CD4-positive, CD25-positive, alpha-beta regulatory T cell (primary cell): ENCODE results near the gene SDC4. TPM values are rescaled to one million over a fixed set of nuclear protein-coding genes. Genes with fewer than 3 reads are reported as not detected.

ENCODE experiments used
- ATAC-seq, 2 donors: fragments of 150-1000 bp; cut with Tn5 transposase; one replicate each; pipeline ENCODE4 v1.10.0; 2021; ENCODE audit warnings: low read depth in 2 of 2, moderate number of reproducible peaks in 2 of 2, moderate library complexity in 1 of 2
- DNase-seq, 3 donors: peaks; one replicate each; pipeline versions ENCODE4 v3.0.0 to v3.0.0-alpha.2; 2012 to 2022; ENCODE audit warnings: mixed read lengths in 1 of 3
- H3K27ac ChIP-seq: one replicate; pipeline ENCODE4 v1.7.0; 2013; ENCODE audit warnings: mild to moderate bottlenecking, low read length; ENCODE audit not compliant: insufficient read depth, poor library complexity, severe bottlenecking
- H3K27me3 ChIP-seq: one replicate; pipeline ENCODE4 v1.7.0; 2013; ENCODE audit warnings: low read length; ENCODE audit not compliant: control insufficient read depth, insufficient read depth
- H3K36me3 ChIP-seq: one replicate; pipeline ENCODE4 v1.7.0; 2013; ENCODE audit warnings: mild to moderate bottlenecking, low read length, moderate library complexity; ENCODE audit not compliant: control insufficient read depth, insufficient read depth
- H3K4me1 ChIP-seq: 2 replicates; pipeline ENCODE4 v1.7.0; 2013; ENCODE audit warnings: mild to moderate bottlenecking, low read length; ENCODE audit not compliant: insufficient read depth, control insufficient read depth, poor library complexity, severe bottlenecking
- H3K4me3 ChIP-seq: one replicate; pipeline ENCODE4 v1.7.0; 2013; ENCODE audit warnings: low read depth, mild to moderate bottlenecking, low read length, moderate library complexity
- H3K9me3 ChIP-seq, 2 experiments: 1 replicate in 1 of 2; 2 replicates in 1 of 2; pipeline ENCODE4 v1.7.0; 2013; ENCODE audit warnings: low read length in 2 of 2, mild to moderate bottlenecking in 1 of 2, moderate library complexity in 1 of 2; ENCODE audit not compliant: control insufficient read depth in 2 of 2
- H3K27ac Mint-ChIP-seq, 3 donors: one replicate each; pipeline ENCODE4 v1.8.0; 2020 to 2022; ENCODE audit warnings: mild to moderate bottlenecking in 3 of 3, mixed read lengths in 3 of 3, moderate library complexity in 2 of 3
- H3K27me3 Mint-ChIP-seq: one replicate; pipeline ENCODE4 v1.8.0; 2022; ENCODE audit warnings: mild to moderate bottlenecking, mixed read lengths
- H3K36me3 Mint-ChIP-seq: one replicate; pipeline ENCODE4 v1.8.0; 2020; ENCODE audit warnings: mixed read lengths
- H3K4me1 Mint-ChIP-seq, 4 donors: one replicate each; pipeline ENCODE4 v1.8.0; 2020 to 2022; ENCODE audit warnings: mixed read lengths in 4 of 4, mild to moderate bottlenecking in 1 of 4
- H3K4me3 Mint-ChIP-seq, 4 donors: one replicate each; pipeline ENCODE4 v1.8.0; 2020 to 2022; ENCODE audit warnings: mild to moderate bottlenecking in 4 of 4, mixed read lengths in 4 of 4, moderate library complexity in 3 of 4
- H3K9me3 Mint-ChIP-seq, 7 donors: one replicate each; pipeline ENCODE4 v1.8.0; 2020 to 2022; ENCODE audit warnings: mixed read lengths in 7 of 7, mild to moderate bottlenecking in 3 of 7, moderate library complexity in 2 of 7
- polyA plus RNA-seq, 4 donors: library from polyadenylated mRNA; unstranded; fragments of 300-500 nt; fragmentation: Illumina TruSeq; gene quantifications; one replicate each; pipeline ENCODE4 v1.2.3, GENCODE V29; 2021
- total RNA-seq: library from RNA; stranded (reverse); gene quantifications from one replicate; pipeline ENCODE4 v1.2.3, GENCODE V29; 2022

The SDC4 gene
- total and polyA plus RNA-seq, 5 donors from 2014 or later = 2.2 to 8.2 (median 4.1) TPM

- no peak overlapping the region for H3K4me3 ChIP-seq
- Mint-ChIP-seq H3K9me3 (peaks cover 0 to 3% (median 0%) of the 10 kb centered on the region in 7 donors), H3K36me3 (no peaks in the 10 kb centered on the region), H3K4me3 (peak overlapping the region in 1 of 4 donors; percentile 8), H3K27ac (no peak overlapping the region), H3K4me1 (peaks cover 0 to 18% (median 1%) of the 10 kb centered on the region in 4 donors), H3K27me3 (peaks cover 31% of the 10 kb centered on the region)
- H3K9me3 ChIP-seq = no peaks in the 10 kb centered on the region
- no peak overlapping the region for H3K27ac ChIP-seq
- ATAC-seq (no peak), DNase-seq (no peak)
- no peaks in the 10 kb centered on the region for H3K36me3 ChIP-seq
- peaks cover 15% of the 10 kb centered on the region for H3K4me1 ChIP-seq
- peaks cover 11% of the 10 kb centered on the region for H3K27me3 ChIP-seq
Observed at GRCh38 chr20:45294659-45295058, 53.6 kb downstream of the SDC4 start.

GRCh38 chr20:45294003-45294368 lies 54.2 kb downstream of the SDC4 start:
- H3K4me1 Mint-ChIP-seq = peaks cover 0 to 18% (median 1%) of the 10 kb centered on the region in 4 donors
- no peak overlapping the region for H3K27ac Mint-ChIP-seq
- H3K36me3 Mint-ChIP-seq = no peaks in the 10 kb centered on the region
- peaks cover 0 to 3% (median 0%) of the 10 kb centered on the region in 7 donors for H3K9me3 Mint-ChIP-seq
- DNase-seq (no peak), ATAC-seq (no peak)
- Histone ChIP-seq H3K9me3 (no peaks in the 10 kb centered on the region), H3K27ac (no peak overlapping the region), H3K27me3 (peaks cover 11% of the 10 kb centered on the region), H3K36me3 (no peaks in the 10 kb centered on the region), H3K4me3 (peak overlapping the region; percentile 37), H3K4me1 (peaks cover 15% of the 10 kb centered on the region)
- peaks cover 31% of the 10 kb centered on the region for H3K27me3 Mint-ChIP-seq
- H3K4me3 Mint-ChIP-seq = peak overlapping the region; percentile 2 to 87 (median 71)

- peak overlapping the region; percentile 2 to 87 (median 66) for H3K4me3 Mint-ChIP-seq
- no peaks in the 10 kb centered on the region for H3K36me3 Mint-ChIP-seq
- no peak overlapping the region for H3K4me3 ChIP-seq
- H3K27ac Mint-ChIP-seq = no peak overlapping the region
- H3K9me3 Mint-ChIP-seq = peaks cover 0 to 2% (median 0%) of the 10 kb centered on the region in 7 donors
- peaks cover 15% of the 10 kb centered on the region for H3K4me1 ChIP-seq
- ATAC-seq (peak; percentile 85 to 86), DNase-seq (peak; percentile 59 to 80 (median 68))
- H3K27ac ChIP-seq = no peak overlapping the region
- peaks cover 31% of the 10 kb centered on the region for H3K27me3 Mint-ChIP-seq
- no peaks in the 10 kb centered on the region for H3K9me3 ChIP-seq
- no peaks in the 10 kb centered on the region for H3K36me3 ChIP-seq
- H3K27me3 ChIP-seq = peaks cover 11% of the 10 kb centered on the region
- peaks cover 0 to 18% (median 1%) of the 10 kb centered on the region in 4 donors for H3K4me1 Mint-ChIP-seq
Observed at GRCh38 chr20:45293041-45294002, 54.9 kb downstream of the SDC4 start.

GRCh38 chr20:45292343-45292742 lies 55.9 kb downstream of the SDC4 start:
- Mint-ChIP-seq H3K9me3 (peaks cover 0 to 2% (median 0%) of the 10 kb centered on the region in 7 donors), H3K4me1 (peaks cover 0 to 18% (median 1%) of the 10 kb centered on the region in 4 donors), H3K27me3 (peaks cover 29% of the 10 kb centered on the region), H3K27ac (no peak overlapping the region), H3K4me3 (peak overlapping the region in 3 of 4 donors; percentile 55 to 87 (median 74)), H3K36me3 (no peaks in the 10 kb centered on the region)
- H3K4me1 ChIP-seq = peaks cover 15% of the 10 kb centered on the region
- no peak overlapping the region for H3K4me3 ChIP-seq
- ATAC-seq (no peak), DNase-seq (no peak)
- H3K27ac ChIP-seq = no peak overlapping the region
- H3K36me3 ChIP-seq = no peaks in the 10 kb centered on the region
- H3K27me3 ChIP-seq = peaks cover 11% of the 10 kb centered on the region
- H3K9me3 ChIP-seq = no peaks in the 10 kb centered on the region

- Mint-ChIP-seq H3K4me1 (peaks cover 0 to 18% (median 1%) of the 10 kb centered on the region in 4 donors), H3K9me3 (peaks cover 0 to 2% (median 0%) of the 10 kb centered on the region in 7 donors), H3K4me3 (no peak overlapping the region), H3K27me3 (peaks cover 34% of the 10 kb centered on the region), H3K36me3 (no peaks in the 10 kb centered on the region), H3K27ac (no peak overlapping the region)
- no peak overlapping the region for H3K4me3 ChIP-seq
- H3K36me3 ChIP-seq = no peaks in the 10 kb centered on the region
- H3K9me3 ChIP-seq = no peaks in the 10 kb centered on the region
- no peak for DNase-seq
- no peak overlapping the region for H3K27ac ChIP-seq
- ATAC-seq = no peak
- peaks cover 15% of the 10 kb centered on the region for H3K4me1 ChIP-seq
- H3K27me3 ChIP-seq = peaks cover 11% of the 10 kb centered on the region
Observed at GRCh38 chr20:45291526-45291925, 56.7 kb downstream of the SDC4 start.

- Histone ChIP-seq H3K27me3 (peaks cover 11% of the 10 kb centered on the region), H3K4me3 (no peak overlapping the region), H3K27ac (no peak overlapping the region), H3K4me1 (peaks cover 15% of the 10 kb centered on the region), H3K9me3 (no peaks in the 10 kb centered on the region), H3K36me3 (no peaks in the 10 kb centered on the region)
- no peak overlapping the region for H3K4me3 Mint-ChIP-seq
- DNase-seq = peak; percentile 25 to 67 (median 51)
- H3K9me3 Mint-ChIP-seq = peaks cover 0 to 2% (median 0%) of the 10 kb centered on the region in 7 donors
- ATAC-seq = peak in 1 of 2 donors; percentile 37
- peaks cover 34% of the 10 kb centered on the region for H3K27me3 Mint-ChIP-seq
- peak overlapping the region in 1 of 3 donors; percentile 16 for H3K27ac Mint-ChIP-seq
- H3K4me1 Mint-ChIP-seq = peaks cover 0 to 18% (median 1%) of the 10 kb centered on the region in 4 donors
- no peaks in the 10 kb centered on the region for H3K36me3 Mint-ChIP-seq
Observed at GRCh38 chr20:45290677-45291355, 57.4 kb downstream of the SDC4 start.

GRCh38 chr20:45289942-45290676 lies 58.1 kb downstream of the SDC4 start:
- no peak overlapping the region for H3K4me3 ChIP-seq
- no peak overlapping the region for H3K27ac ChIP-seq
- no peaks in the 10 kb centered on the region for H3K36me3 Mint-ChIP-seq
- H3K36me3 ChIP-seq = no peaks in the 10 kb centered on the region
- no peaks in the 10 kb centered on the region for H3K9me3 ChIP-seq
- peaks cover 34% of the 10 kb centered on the region for H3K27me3 Mint-ChIP-seq
- no peak overlapping the region for H3K4me3 Mint-ChIP-seq
- no peak overlapping the region for H3K27ac Mint-ChIP-seq
- H3K9me3 Mint-ChIP-seq = peaks cover 0 to 2% (median 0%) of the 10 kb centered on the region in 7 donors
- DNase-seq (no peak), ATAC-seq (no peak)
- peaks cover 11% of the 10 kb centered on the region for H3K27me3 ChIP-seq
- peaks cover 0 to 18% (median 1%) of the 10 kb centered on the region in 4 donors for H3K4me1 Mint-ChIP-seq
- H3K4me1 ChIP-seq = peaks cover 15% of the 10 kb centered on the region
